ENCODE results near the gene THSD1. TPM values are rescaled to one million over a fixed set of nuclear protein-coding genes. Genes with fewer than 3 reads are reported as not detected.
"Not testable (repeated sequence)": the region's sequence is repeated elsewhere in the genome, so short reads cannot be mapped to it uniquely, and the experiment has no call there.

THSD1 gene
- total RNA-seq, 5 donors from 2014 or later (not counting 1 experiment from before 2014, with no cell fraction given) = 0.26 to 0.63 (median 0.47) TPM

- DNase-seq (no peak), ATAC-seq (replicated peaks in 1 of 4) (no peak)
- Mint-ChIP-seq H3K4me3 (no peak overlapping the region), H3K27me3 (peaks cover 17 to 29% of the 10 kb centered on the region in 2 donors), H3K4me1 (no peaks in the 10 kb centered on the region), H3K9me3 (no peaks in the 10 kb centered on the region), H3K27ac (no peak overlapping the region), H3K36me3 (no peaks in the 10 kb centered on the region)
- CTCF ChIA-PET = no interaction called here
- H3K27me3 ChIP-seq (replicated peaks in 1 of 2; ENCODE audit: control insufficient read depth in 2 of 2, extremely low read depth in 1 of 2, insufficient read depth in 2 of 2, low read length in 1 of 2) = peaks cover 0 to 3% of the 10 kb centered on the region in 2 experiments
- H3K4me3 ChIP-seq (ENCODE audit: control insufficient read depth in 1 of 2, extremely low read depth in 1 of 2, low read length in 1 of 2) = no peak overlapping the region
- POLR2A ChIA-PET = no interaction called here
- no peak overlapping the region for H3K27ac ChIP-seq (ENCODE audit: low read length)
- H3K9me3 ChIP-seq = no peaks in the 10 kb centered on the region
- H3K4me1 ChIP-seq (ENCODE audit: control insufficient read depth in 1 of 2, extremely low read depth in 1 of 2, insufficient read depth in 2 of 2, low read length in 2 of 2) = no peaks in the 10 kb centered on the region
- no CpG with 5 or more reads among the region's 5 CpGs for WGBS (ENCODE audit: insufficient coverage)
- H3K36me3 ChIP-seq (ENCODE audit: control insufficient read depth in 2 of 2, extremely low read depth in 1 of 2, insufficient read depth in 1 of 2, low read length in 1 of 2) = no peaks in the 10 kb centered on the region
Observed at GRCh38 chr13:52345631-52346251, 60.2 kb downstream of the THSD1 start.

- Histone ChIP-seq H3K36me3 (ENCODE audit: control insufficient read depth in 2 of 2, extremely low read depth in 1 of 2, insufficient read depth in 1 of 2, low read length in 1 of 2) (no peaks in the 10 kb centered on the region), H3K4me3 (ENCODE audit: control insufficient read depth in 1 of 2, extremely low read depth in 1 of 2, low read length in 1 of 2) (no peak overlapping the region), H3K9me3 (no peaks in the 10 kb centered on the region), H3K27me3 (replicated peaks in 1 of 2; ENCODE audit: control insufficient read depth in 2 of 2, extremely low read depth in 1 of 2, insufficient read depth in 2 of 2, low read length in 1 of 2) (peaks cover 0 to 4% of the 10 kb centered on the region in 2 experiments), H3K4me1 (ENCODE audit: control insufficient read depth in 1 of 2, extremely low read depth in 1 of 2, insufficient read depth in 2 of 2, low read length in 2 of 2) (no peaks in the 10 kb centered on the region), H3K27ac (ENCODE audit: low read length) (no peak overlapping the region)
- ATAC-seq (replicated peaks in 1 of 4) (no peak), DNase-seq (no peak)
- POLR2A ChIA-PET = no interaction called here
- Mint-ChIP-seq H3K4me3 (no peak overlapping the region), H3K9me3 (no peaks in the 10 kb centered on the region), H3K36me3 (no peaks in the 10 kb centered on the region), H3K27me3 (peaks cover 16 to 28% of the 10 kb centered on the region in 2 donors), H3K27ac (no peak overlapping the region), H3K4me1 (no peaks in the 10 kb centered on the region)
- CTCF ChIA-PET = no interaction called here
- no CpG with 5 or more reads among the region's 3 CpGs for WGBS (ENCODE audit: insufficient coverage)
Observed at GRCh38 chr13:52345048-52345447, 60.9 kb downstream of the THSD1 start.

- H3K27ac ChIP-seq (ENCODE audit: low read length) = no peak overlapping the region
- DNase-seq (no peak), ATAC-seq (replicated peaks in 1 of 4) (no peak)
- no peaks in the 10 kb centered on the region for H3K36me3 ChIP-seq (ENCODE audit: control insufficient read depth in 2 of 2, extremely low read depth in 1 of 2, insufficient read depth in 1 of 2, low read length in 1 of 2)
- peaks cover 0 to 7% of the 10 kb centered on the region in 2 experiments for H3K27me3 ChIP-seq (replicated peaks in 1 of 2; ENCODE audit: control insufficient read depth in 2 of 2, extremely low read depth in 1 of 2, insufficient read depth in 2 of 2, low read length in 1 of 2)
- H3K27me3 Mint-ChIP-seq = peaks cover 12 to 24% of the 10 kb centered on the region in 2 donors
- no peaks in the 10 kb centered on the region for H3K4me1 Mint-ChIP-seq
- WGBS (ENCODE audit: insufficient coverage) = 89% methylated on average over 9 of the region's 10 CpGs
- no peaks in the 10 kb centered on the region for H3K9me3 ChIP-seq
- H3K4me3 ChIP-seq (ENCODE audit: control insufficient read depth in 1 of 2, extremely low read depth in 1 of 2, low read length in 1 of 2) = no peak overlapping the region
- CTCF ChIA-PET = no interaction called here
- no peaks in the 10 kb centered on the region for H3K36me3 Mint-ChIP-seq
- no peaks in the 10 kb centered on the region for H3K9me3 Mint-ChIP-seq
- H3K4me1 ChIP-seq (ENCODE audit: control insufficient read depth in 1 of 2, extremely low read depth in 1 of 2, insufficient read depth in 2 of 2, low read length in 2 of 2) = no peaks in the 10 kb centered on the region
- H3K27ac Mint-ChIP-seq = no peak overlapping the region
- POLR2A ChIA-PET = no interaction called here
- H3K4me3 Mint-ChIP-seq = no peak overlapping the region
Observed at GRCh38 chr13:52344108-52344507, 61.9 kb downstream of the THSD1 start.

- ATAC-seq (replicated peaks in 1 of 4); H3K36me3 Mint-ChIP-seq; DNase-seq; H3K27ac Mint-ChIP-seq; H3K27me3 ChIP-seq (replicated peaks in 1 of 2; ENCODE audit: control insufficient read depth in 2 of 2, extremely low read depth in 1 of 2, insufficient read depth in 2 of 2, low read length in 1 of 2); H3K4me1 Mint-ChIP-seq; H3K9me3 Mint-ChIP-seq; H3K4me3 ChIP-seq (ENCODE audit: control insufficient read depth in 1 of 2, extremely low read depth in 1 of 2, low read length in 1 of 2); CTCF ChIA-PET; H3K9me3 ChIP-seq; H3K27ac ChIP-seq (ENCODE audit: low read length); POLR2A ChIA-PET; H3K36me3 ChIP-seq (ENCODE audit: control insufficient read depth in 2 of 2, extremely low read depth in 1 of 2, insufficient read depth in 1 of 2, low read length in 1 of 2); H3K4me1 ChIP-seq (ENCODE audit: control insufficient read depth in 1 of 2, extremely low read depth in 1 of 2, insufficient read depth in 2 of 2, low read length in 2 of 2); H3K4me3 Mint-ChIP-seq: not testable (repeated sequence)
- no CpG with 5 or more reads among the region's 3 CpGs for WGBS (ENCODE audit: insufficient coverage)
- peaks cover 15 to 21% of the 10 kb centered on the region in 2 donors for H3K27me3 Mint-ChIP-seq
Observed at GRCh38 chr13:52342203-52342602, 63.8 kb downstream of the THSD1 start.

GRCh38 chr13:52337828-52338455 is 68.0 kb downstream of the THSD1 start:
- H3K36me3 Mint-ChIP-seq; H3K9me3 ChIP-seq; H3K27ac ChIP-seq (ENCODE audit: low read length); DNase-seq; CTCF ChIA-PET; H3K4me3 Mint-ChIP-seq; H3K9me3 Mint-ChIP-seq; H3K27ac Mint-ChIP-seq; H3K27me3 ChIP-seq (replicated peaks in 1 of 2; ENCODE audit: control insufficient read depth in 2 of 2, extremely low read depth in 1 of 2, insufficient read depth in 2 of 2, low read length in 1 of 2); H3K36me3 ChIP-seq (ENCODE audit: control insufficient read depth in 2 of 2, extremely low read depth in 1 of 2, insufficient read depth in 1 of 2, low read length in 1 of 2); POLR2A ChIA-PET; ATAC-seq (replicated peaks in 1 of 4); H3K4me1 ChIP-seq (ENCODE audit: control insufficient read depth in 1 of 2, extremely low read depth in 1 of 2, insufficient read depth in 2 of 2, low read length in 2 of 2); H3K4me3 ChIP-seq (ENCODE audit: control insufficient read depth in 1 of 2, extremely low read depth in 1 of 2, low read length in 1 of 2); H3K4me1 Mint-ChIP-seq: not testable (repeated sequence)
- H3K27me3 Mint-ChIP-seq = peaks cover 7 to 11% of the 10 kb centered on the region in 2 donors
- WGBS (ENCODE audit: insufficient coverage) = 68% methylated on average over 3 of the region's 7 CpGs

- H3K9me3 Mint-ChIP-seq; H3K4me3 ChIP-seq (ENCODE audit: control insufficient read depth in 1 of 2, extremely low read depth in 1 of 2, low read length in 1 of 2); H3K27ac Mint-ChIP-seq; H3K4me1 Mint-ChIP-seq; DNase-seq; H3K27ac ChIP-seq (ENCODE audit: low read length); H3K36me3 ChIP-seq (ENCODE audit: control insufficient read depth in 2 of 2, extremely low read depth in 1 of 2, insufficient read depth in 1 of 2, low read length in 1 of 2); H3K27me3 ChIP-seq (replicated peaks in 1 of 2; ENCODE audit: control insufficient read depth in 2 of 2, extremely low read depth in 1 of 2, insufficient read depth in 2 of 2, low read length in 1 of 2); H3K4me1 ChIP-seq (ENCODE audit: control insufficient read depth in 1 of 2, extremely low read depth in 1 of 2, insufficient read depth in 2 of 2, low read length in 2 of 2); ATAC-seq (replicated peaks in 1 of 4); H3K27me3 Mint-ChIP-seq; H3K4me3 Mint-ChIP-seq; H3K36me3 Mint-ChIP-seq; H3K9me3 ChIP-seq; POLR2A ChIA-PET; CTCF ChIA-PET: not testable (repeated sequence)
- WGBS (ENCODE audit: insufficient coverage) = no CpG with 5 or more reads among the region's 22 CpGs
Observed at GRCh38 chr13:52334107-52334506, 71.9 kb downstream of the THSD1 start.

- CTCF ChIA-PET; H3K9me3 ChIP-seq; POLR2A ChIA-PET; H3K4me1 ChIP-seq (ENCODE audit: control insufficient read depth in 1 of 2, extremely low read depth in 1 of 2, insufficient read depth in 2 of 2, low read length in 2 of 2); H3K4me1 Mint-ChIP-seq; H3K36me3 ChIP-seq (ENCODE audit: control insufficient read depth in 2 of 2, extremely low read depth in 1 of 2, insufficient read depth in 1 of 2, low read length in 1 of 2); DNase-seq; H3K4me3 Mint-ChIP-seq; H3K27me3 ChIP-seq (replicated peaks in 1 of 2; ENCODE audit: control insufficient read depth in 2 of 2, extremely low read depth in 1 of 2, insufficient read depth in 2 of 2, low read length in 1 of 2); H3K4me3 ChIP-seq (ENCODE audit: control insufficient read depth in 1 of 2, extremely low read depth in 1 of 2, low read length in 1 of 2); H3K27me3 Mint-ChIP-seq; H3K27ac ChIP-seq (ENCODE audit: low read length); ATAC-seq (replicated peaks in 1 of 4); H3K27ac Mint-ChIP-seq; H3K36me3 Mint-ChIP-seq; H3K9me3 Mint-ChIP-seq: not testable (repeated sequence)
- no CpG with 5 or more reads among the region's 6 CpGs for WGBS (ENCODE audit: insufficient coverage)
Observed at GRCh38 chr13:52331844-52332243, 74.1 kb downstream of the THSD1 start.

All from T-cell (primary cell).